Epithelial cell of esophagus (primary cell): ENCODE data around the gene CDH22.

Experiments used
- DNase-seq: peaks from one replicate; pipeline ENCODE4 v3.0.0; 2010; ENCODE audit warnings: low read depth
- H3K4me3 ChIP-seq: 2 replicates; pipeline ENCODE4 v1.5.1; 2011; ENCODE audit warnings: mild to moderate bottlenecking, low read length, control low read depth
- CTCF ChIP-seq: IDR thresholded peaks from 2 replicates; pipeline ENCODE4 v1.5.1; 2011; ENCODE audit warnings: low read depth, mild to moderate bottlenecking, low read length, control low read depth, inconsistent platforms; ENCODE audit not compliant: insufficient read depth; ENCODE audit errors: missing control alignments

CDH22 gene

DNA sequence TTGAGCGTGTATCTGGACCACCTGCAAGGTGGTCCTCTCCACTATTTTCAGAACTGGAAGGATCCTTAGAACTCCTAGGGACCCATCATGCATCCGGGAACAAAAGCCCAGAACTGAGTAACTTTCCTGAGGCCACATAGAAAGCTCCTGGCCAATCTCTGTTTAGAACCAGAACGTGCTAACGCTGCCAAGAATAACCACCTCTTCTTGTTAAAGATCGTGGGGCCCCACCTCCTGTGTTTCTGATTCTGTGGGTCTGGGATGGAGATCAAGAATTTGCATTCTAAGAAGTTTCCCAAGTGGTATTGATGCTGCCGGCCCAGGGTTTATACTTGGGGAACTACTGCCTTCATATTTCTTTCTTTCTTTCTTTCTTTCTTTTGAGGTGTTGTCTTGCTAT, 176.9 kb downstream of the CDH22 start:
- H3K4me3 ChIP-seq: no peak overlapping the region
- no peak for TF ChIP-seq CTCF
- DNase-seq: no peak

DNA sequence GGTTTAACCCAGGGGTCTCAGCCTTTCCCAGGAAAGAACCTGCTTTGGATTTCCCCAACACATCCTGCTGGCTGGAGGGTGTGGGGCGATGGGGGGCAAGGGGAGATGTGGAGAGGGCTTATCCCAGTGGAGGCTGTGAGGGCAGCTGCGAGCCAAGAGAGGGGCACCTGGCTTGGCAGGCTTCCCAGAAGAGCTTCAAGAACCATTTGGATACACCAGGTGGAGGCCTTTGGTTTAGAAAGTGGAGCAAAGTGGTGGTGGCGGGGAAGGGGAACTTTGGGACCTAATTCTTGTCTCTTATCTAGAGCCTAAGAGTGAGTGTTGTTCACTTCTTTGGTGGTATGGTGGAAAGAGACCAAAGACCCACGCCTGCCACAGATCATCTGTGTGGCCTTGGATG, 177.8 kb downstream of the CDH22 start:
- TF ChIP-seq CTCF: no peak
- DNase-seq: no peak
- no peak overlapping the region for H3K4me3 ChIP-seq

GRCh38 chr20:46129955-46130481, 178.3 kb downstream of the CDH22 start:
- no peak overlapping the region for H3K4me3 ChIP-seq
- TF ChIP-seq CTCF: no peak

GRCh38 chr20:46128310-46129151, 179.8 kb downstream of the CDH22 start:
- DNase-seq: no peak
- no peak overlapping the region for H3K4me3 ChIP-seq
- peak; percentile 56 for TF ChIP-seq CTCF

More at GRCh38 chr20:46129955-46130481, 178.3 kb downstream of the CDH22 start:
- no peak for DNase-seq

- no peak for TF ChIP-seq CTCF
- no peak overlapping the region for H3K4me3 ChIP-seq
- DNase-seq: no peak
Measured at GRCh38 chr20:46127396-46128010, 180.8 kb downstream of the CDH22 start.

DNA sequence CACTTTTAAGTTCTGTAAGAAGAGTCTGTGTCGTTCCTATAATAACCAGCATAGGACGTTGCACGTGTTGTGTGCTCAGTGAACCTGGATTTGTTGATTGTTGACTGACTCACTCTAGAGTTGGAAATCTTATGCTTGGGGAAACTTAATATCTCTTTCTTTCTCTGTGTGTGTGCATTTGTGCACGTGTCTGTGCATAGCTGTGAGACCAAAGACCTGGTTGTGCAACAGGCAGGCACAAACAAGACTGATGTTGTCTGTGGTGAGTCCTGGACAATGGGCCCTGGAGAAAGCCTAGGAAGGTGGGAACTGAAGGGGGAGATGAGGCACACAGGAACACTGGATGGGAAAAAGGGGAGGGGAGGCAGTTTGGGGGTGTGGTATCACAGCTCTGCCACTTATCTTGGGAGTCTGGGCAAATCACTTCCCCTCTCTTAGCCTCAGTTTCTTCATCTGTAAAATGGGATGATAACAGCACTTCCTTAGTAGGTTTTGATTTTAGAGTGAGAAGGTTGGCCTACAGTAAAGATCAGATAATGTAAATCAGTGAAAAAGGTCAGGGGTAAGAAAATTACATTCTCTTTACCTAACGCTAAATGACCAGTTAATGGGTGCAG, 181.8 kb downstream of the CDH22 start:
- H3K4me3 ChIP-seq: no peak overlapping the region
- DNase-seq: peak; percentile 27
- no peak for TF ChIP-seq CTCF
